ENCODE measurements around the gene SEMA6D. TPM values are rescaled to one million over a fixed set of nuclear protein-coding genes. Genes with fewer than 3 reads are reported as not detected.

The SEMA6D gene
- total RNA-seq, 6 experiments from 2014 or later: 0.74 to 4.4 (median 1.7) TPM

DNA sequence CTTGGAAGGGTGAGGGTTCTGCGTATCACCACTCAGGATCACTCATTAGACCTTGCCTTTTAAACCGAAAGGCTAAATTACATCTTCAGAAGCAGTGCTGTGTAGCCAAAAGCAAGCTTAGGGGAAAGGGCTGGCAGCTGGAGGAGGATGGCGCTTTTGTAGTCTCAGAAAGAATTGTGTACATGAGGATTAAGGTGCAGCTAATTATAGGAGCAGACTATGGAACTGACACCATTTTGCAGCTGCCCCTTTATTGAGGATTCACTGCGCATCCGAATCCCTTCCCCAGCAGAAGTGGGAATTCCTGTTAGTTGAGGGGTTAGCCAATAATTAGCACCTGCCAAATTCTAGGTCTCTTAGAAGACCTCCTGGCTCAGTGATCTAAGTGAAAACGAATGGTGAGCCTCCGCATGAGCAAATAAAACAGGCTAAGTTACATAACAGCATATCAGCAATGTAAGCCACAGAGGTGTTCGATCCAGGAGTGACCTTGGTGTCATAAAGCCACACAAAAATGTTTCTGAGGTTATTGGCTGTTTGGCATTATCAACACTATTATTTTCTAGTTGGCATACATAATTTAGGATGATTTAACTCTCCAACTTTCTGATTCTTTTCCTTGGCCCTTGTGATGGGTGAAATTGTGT lies 42.6 kb upstream of the SEMA6D start:
- H3K36me3 ChIP-seq: no peaks in the 10 kb centered on the region
- H3K27me3 ChIP-seq: no peaks in the 10 kb centered on the region
- no peak overlapping the region for H3K4me3 ChIP-seq
- no peaks in the 10 kb centered on the region for H3K4me1 ChIP-seq
- 50% methylated on average over 8 of the region's 8 CpGs for WGBS (ENCODE audit: insufficient coverage, low coverage, low lambda C conversion rate, missing lambda C conversion rate)
- intact Hi-C loops (cut with DNase I): no loop called here
- ATAC-seq: no peak
- TF ChIP-seq CTCF (IDR thresholded peaks at IDR 0.05): no peak
- TF ChIP-seq POLR2A (IDR thresholded peaks at IDR 0.05): no peak
- H3K27ac ChIP-seq: no peak overlapping the region
- no peaks in the 10 kb centered on the region for H3K9me3 ChIP-seq
- DNase-seq: no peak

DNA sequence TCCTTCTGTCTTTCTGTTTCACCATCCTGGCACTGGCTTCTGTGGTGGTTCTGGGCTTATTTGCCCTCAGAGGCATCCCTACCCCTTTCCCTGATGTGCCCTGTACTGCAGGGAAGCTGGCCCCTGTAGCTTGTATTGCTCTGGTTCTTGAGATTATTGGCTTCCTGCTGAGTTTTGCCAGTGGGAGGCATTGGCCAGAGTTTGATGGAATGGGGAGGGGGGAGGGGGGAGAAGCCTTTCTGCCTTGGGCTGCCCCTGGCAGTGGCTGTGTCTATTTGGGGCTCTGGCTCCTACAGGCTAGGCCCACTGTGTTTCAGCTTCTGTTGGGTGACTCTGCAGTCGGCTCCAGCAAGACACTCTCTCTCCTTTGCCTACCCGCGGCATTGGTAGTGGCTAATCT lies 41.6 kb upstream of the SEMA6D start:
- Histone ChIP-seq H3K36me3 (no peaks in the 10 kb centered on the region), H3K27ac (no peak overlapping the region), H3K4me3 (no peak overlapping the region), H3K4me1 (no peaks in the 10 kb centered on the region), H3K9me3 (no peaks in the 10 kb centered on the region), H3K27me3 (no peaks in the 10 kb centered on the region)
- TF ChIP-seq CTCF (IDR thresholded peaks at IDR 0.05) (no peak), POLR2A (IDR thresholded peaks at IDR 0.05) (no peak)
- intact Hi-C loops (cut with DNase I): no loop called here
- ATAC-seq (no peak), DNase-seq (no peak)
- WGBS (ENCODE audit: insufficient coverage, low coverage, low lambda C conversion rate, missing lambda C conversion rate): no CpG with 5 or more reads among the region's 3 CpGs

GRCh38 chr15:47678040-47678439 lies 39.3 kb upstream of the SEMA6D start:
- intact Hi-C loops (cut with DNase I): no loop called here
- WGBS (ENCODE audit: insufficient coverage, low coverage, low lambda C conversion rate, missing lambda C conversion rate): 11% methylated on average over 1 of the region's 1 CpG
- DNase-seq (no peak), ATAC-seq (no peak)
- no peaks in the 10 kb centered on the region for H3K4me1 ChIP-seq
- no peak overlapping the region for H3K27ac ChIP-seq
- TF ChIP-seq CTCF (IDR thresholded peaks at IDR 0.05): no peak
- no peak for TF ChIP-seq POLR2A (IDR thresholded peaks at IDR 0.05)
- H3K36me3 ChIP-seq: no peaks in the 10 kb centered on the region
- no peaks in the 10 kb centered on the region for H3K9me3 ChIP-seq
- H3K27me3 ChIP-seq: no peaks in the 10 kb centered on the region
- no peak overlapping the region for H3K4me3 ChIP-seq

DNA sequence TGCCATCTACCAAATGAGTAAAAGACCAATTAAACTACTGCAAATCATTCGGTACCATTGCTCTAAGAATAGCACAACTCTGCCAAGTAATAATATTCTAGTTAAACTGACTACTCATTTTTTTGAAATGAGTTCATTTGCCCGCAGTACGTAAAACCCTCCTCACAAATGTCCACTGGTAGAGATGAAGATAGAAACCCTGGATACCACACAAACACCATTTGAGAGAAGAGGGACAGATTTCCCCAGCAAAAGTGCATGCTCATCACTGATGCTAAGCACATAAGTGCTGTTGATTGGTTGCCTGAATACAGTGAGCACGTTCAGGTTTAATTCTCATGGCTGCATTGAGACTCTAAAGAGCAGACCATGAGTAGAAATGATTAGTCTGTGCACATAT lies 34.6 kb upstream of the SEMA6D start:
- Histone ChIP-seq H3K27ac (no peak overlapping the region), H3K4me3 (no peak overlapping the region), H3K36me3 (no peaks in the 10 kb centered on the region), H3K27me3 (no peaks in the 10 kb centered on the region), H3K4me1 (no peaks in the 10 kb centered on the region), H3K9me3 (no peaks in the 10 kb centered on the region)
- no peak for TF ChIP-seq CTCF (IDR thresholded peaks at IDR 0.05)
- no peak for TF ChIP-seq POLR2A (IDR thresholded peaks at IDR 0.05)
- DNase-seq (no peak), ATAC-seq (no peak)
- intact Hi-C loops (cut with DNase I): no loop called here
- whole genome bisulfite sequencing (ENCODE audit: insufficient coverage, low coverage, low lambda C conversion rate, missing lambda C conversion rate): 70% methylated on average over 4 of the region's 4 CpGs

Measured in right lobe of liver (tissue), 6 donors.